H9 (cell line): ENCODE data around the gene AQP5. TPM values are rescaled to one million over a fixed set of nuclear protein-coding genes. Genes with fewer than 3 reads are reported as not detected.

Experiments
- DNase-seq: peaks from one replicate; pipeline ENCODE4 v3.0.0-alpha.2; 2017
- H2AFZ ChIP-seq: one replicate; pipeline ENCODE4 v1.6.1; 2013; ENCODE audit warnings: mild to moderate bottlenecking, low read length, control low read depth, moderate library complexity
- H2AK5ac ChIP-seq: 2 replicates; pipeline ENCODE4 v1.6.1; 2013; ENCODE audit warnings: low read length, control low read depth, mixed read lengths; ENCODE audit not compliant: insufficient read length
- H2BK120ac ChIP-seq: one replicate; pipeline ENCODE4 v1.6.1; 2013; ENCODE audit warnings: low read depth, mild to moderate bottlenecking, low read length, control low read depth, inconsistent platforms; ENCODE audit not compliant: poor library complexity, severe bottlenecking
- H2BK12ac ChIP-seq: 2 replicates; pipeline ENCODE4 v1.6.1; 2013; ENCODE audit warnings: low read length, control low read depth, mixed read lengths, low read depth; ENCODE audit not compliant: insufficient read length
- H2BK15ac ChIP-seq: 2 replicates; pipeline ENCODE4 v1.6.1; 2013; ENCODE audit warnings: low read depth, low read length, control low read depth
- H2BK20ac ChIP-seq: one replicate; pipeline ENCODE4 v1.6.1; 2013; ENCODE audit warnings: low read depth, mild to moderate bottlenecking, low read length, control low read depth, inconsistent platforms; ENCODE audit not compliant: poor library complexity, severe bottlenecking
- H2BK5ac ChIP-seq: 2 replicates; pipeline ENCODE4 v1.6.1; 2013; ENCODE audit warnings: low read length, control low read depth, mixed read lengths; ENCODE audit not compliant: insufficient read length
- H3K14ac ChIP-seq: 2 replicates; pipeline ENCODE4 v1.6.1; 2013; ENCODE audit warnings: low read length, control low read depth; ENCODE audit not compliant: insufficient read depth
- H3K18ac ChIP-seq: 2 replicates; pipeline ENCODE4 v1.6.1; 2013; ENCODE audit warnings: low read depth, mild to moderate bottlenecking, mixed read lengths, low read length, control low read depth; ENCODE audit not compliant: insufficient read length
- H3K23ac ChIP-seq: 2 replicates; pipeline ENCODE4 v1.6.1; 2013; ENCODE audit warnings: low read length, control low read depth, mixed read lengths, low read depth; ENCODE audit not compliant: insufficient read length
- H3K23me2 ChIP-seq: 2 replicates; pipeline ENCODE4 v1.6.1; 2013; ENCODE audit warnings: low read depth, mild to moderate bottlenecking, mixed read lengths, low read length, control low read depth; ENCODE audit not compliant: insufficient read length, poor library complexity, severe bottlenecking
- H3K27ac ChIP-seq: 2 replicates; pipeline ENCODE4 v1.5.1; 2013; ENCODE audit warnings: low read length, control low read depth, mixed read lengths, low read depth; ENCODE audit not compliant: insufficient read length
- H3K27me3 ChIP-seq: 2 replicates; pipeline ENCODE4 v1.6.1; 2013; ENCODE audit warnings: low read length, control low read depth, inconsistent platforms; ENCODE audit not compliant: insufficient read depth
- H3K4ac ChIP-seq: 2 replicates; pipeline ENCODE4 v1.6.1; 2013; ENCODE audit warnings: low read depth, mild to moderate bottlenecking, control low read depth, inconsistent platforms, low read length, moderate library complexity
- H3K4me1 ChIP-seq: 2 replicates; pipeline ENCODE4 v1.6.1; 2013; ENCODE audit warnings: low read length, control low read depth, inconsistent platforms; ENCODE audit not compliant: insufficient read depth
- H3K4me2 ChIP-seq: 2 replicates; pipeline ENCODE4 v1.6.1; 2013; ENCODE audit warnings: low read length, control low read depth, mixed read lengths; ENCODE audit not compliant: insufficient read length, insufficient read depth
- H3K56ac ChIP-seq: 2 replicates; pipeline ENCODE4 v1.6.1; 2013; ENCODE audit warnings: low read depth, mild to moderate bottlenecking, mixed read lengths, low read length, control low read depth; ENCODE audit not compliant: insufficient read length
- H3K79me1 ChIP-seq: 2 replicates; pipeline ENCODE4 v1.6.1; 2013; ENCODE audit warnings: low read depth, mild to moderate bottlenecking, moderate library complexity, low read length, control low read depth, inconsistent platforms; ENCODE audit not compliant: insufficient read depth, poor library complexity, severe bottlenecking
- H3K79me2 ChIP-seq: 2 replicates; pipeline ENCODE4 v1.6.1; 2013; ENCODE audit warnings: low read length, control low read depth, inconsistent platforms; ENCODE audit not compliant: insufficient read depth
- H3K9ac ChIP-seq: 2 replicates; pipeline ENCODE4 v1.6.1; 2013; ENCODE audit warnings: low read length, control low read depth, mixed read lengths; ENCODE audit not compliant: insufficient read length; ENCODE audit errors: extremely low read depth
- H3K9me3 ChIP-seq: one replicate; pipeline ENCODE4 v1.6.1; 2013; ENCODE audit warnings: low read depth, low read length, inconsistent platforms; ENCODE audit not compliant: control insufficient read depth
- H3T11ph ChIP-seq: one replicate; pipeline ENCODE4 v1.6.1; 2013; ENCODE audit warnings: mild to moderate bottlenecking, low read length, control low read depth, inconsistent platforms
- H4K20me1 ChIP-seq: one replicate; pipeline ENCODE4 v1.6.1; 2013; ENCODE audit not compliant: control insufficient read depth, insufficient read length, insufficient read depth
- H4K5ac ChIP-seq: 2 replicates; pipeline ENCODE4 v1.6.1; 2013; ENCODE audit warnings: low read depth, mild to moderate bottlenecking, mixed read lengths, low read length, control low read depth; ENCODE audit not compliant: insufficient read length
- H4K8ac ChIP-seq: replicated peaks from 2 replicates; pipeline ENCODE4 v1.6.1; 2013; ENCODE audit warnings: low read length, control low read depth, mixed read lengths, low read depth; ENCODE audit not compliant: insufficient read length
- H4K91ac ChIP-seq: 2 replicates; pipeline ENCODE4 v1.6.1; 2013; ENCODE audit warnings: low read depth, mild to moderate bottlenecking, moderate library complexity, mixed read lengths, low read length, control low read depth; ENCODE audit not compliant: insufficient read length
- H3K27ac Mint-ChIP-seq, 3 experiments: 2 replicates in 2 of 3; 3 replicates in 1 of 3; pipeline ENCODE4 v1.8.0; 2020 to 2021; ENCODE audit warnings: mixed read lengths in 3 of 3, mild to moderate bottlenecking in 1 of 3, moderate library complexity in 1 of 3
- H3K27me3 Mint-ChIP-seq: 2 replicates; pipeline ENCODE4 v1.8.0; 2021; ENCODE audit warnings: low read depth, mild to moderate bottlenecking, moderate library complexity, mixed read lengths
- H3K36me3 Mint-ChIP-seq, 3 experiments: 2 replicates in 2 of 3; 3 replicates in 1 of 3; pipeline ENCODE4 v1.8.0; 2020 to 2021; ENCODE audit warnings: low read depth in 3 of 3, mixed read lengths in 3 of 3; ENCODE audit not compliant: insufficient read depth in 1 of 3
- H3K4me1 Mint-ChIP-seq, 2 experiments: 2 replicates each; pipeline ENCODE4 v1.8.0; 2020; ENCODE audit warnings: mixed read lengths in 2 of 2
- H3K4me3 Mint-ChIP-seq, 2 experiments: 2 replicates in 1 of 2; 3 replicates in 1 of 2; pipeline ENCODE4 v1.8.0; 2020 to 2021; ENCODE audit warnings: mild to moderate bottlenecking in 2 of 2, mixed read lengths in 2 of 2, moderate library complexity in 1 of 2
- H3K9me3 Mint-ChIP-seq, 2 experiments: 2 replicates in 1 of 2; 3 replicates in 1 of 2; pipeline ENCODE4 v1.8.0; 2020; ENCODE audit warnings: mild to moderate bottlenecking in 2 of 2, mixed read lengths in 2 of 2, moderate library complexity in 1 of 2
- WGBS: extraction: QIAGEN DNeasy Blood & Tissue Kit; methylation state at CpG from one replicate; pipeline ENCODE4 v1.1.7; 2013; ENCODE audit warnings: missing lambda C conversion rate, low lambda C conversion rate, mixed read lengths; ENCODE audit not compliant: insufficient read length; ENCODE audit errors: extremely low coverage; 5-methylcytosine and 5-hydroxymethylcytosine counted together
- total RNA-seq: library from RNA; stranded (reverse); gene quantifications from 2 replicates; pipeline ENCODE4 v1.2.1, GENCODE V29; 2021
- TF ChIP-seq, protein P1 (sequence below): fragments of 200-600 bp; sonication (generic); conservative IDR thresholded peaks from 3 replicates; pipeline ENCODE4 v1.8.0; 2021; ENCODE audit warnings: antibody characterized with exemption, mild to moderate bottlenecking

Gene AQP5
- total RNA-seq, 1 experiment from 2014 or later = 2.8 TPM

DNA sequence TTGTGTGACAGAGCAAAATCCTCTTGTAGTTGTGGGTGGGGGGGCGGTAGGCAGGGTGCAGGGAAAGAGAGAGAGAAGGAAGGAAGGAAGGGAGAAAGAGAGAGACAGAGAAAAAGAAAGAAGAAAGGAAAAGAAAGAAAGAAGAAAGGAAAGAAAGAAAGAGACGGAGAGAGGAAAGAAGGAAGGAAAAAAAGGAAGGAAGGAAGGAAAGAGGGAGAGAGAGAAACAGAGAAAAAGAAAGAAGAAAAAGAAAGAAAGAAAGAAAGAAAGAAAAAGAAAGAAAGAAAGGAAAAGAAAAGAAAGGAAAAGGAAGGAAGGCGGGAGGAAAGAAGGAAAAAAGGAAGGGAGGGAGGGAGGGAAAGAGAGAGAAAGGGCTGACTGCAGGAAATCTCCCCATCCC, 40.4 kb upstream of the AQP5 start:
- no CpG with 5 or more reads among the region's 3 CpGs for WGBS
- Histone ChIP-seq H2AK5ac (no peak overlapping the region), H3K9ac (no peak overlapping the region), H4K20me1 (no peaks in the 10 kb centered on the region), H2BK120ac (no peak overlapping the region), H3T11ph (no peak overlapping the region), H3K27ac (no peak overlapping the region), H3K4me1 (no peaks in the 10 kb centered on the region), H2BK5ac (no peak overlapping the region), H3K23ac (no peak overlapping the region), H4K91ac (no peak overlapping the region), H2BK15ac (no peak overlapping the region), H3K56ac (no peak overlapping the region), H3K79me1 (no peaks in the 10 kb centered on the region), H3K18ac (no peak overlapping the region), H3K14ac (no peak overlapping the region), H4K8ac (no peak overlapping the region), H3K23me2 (no peaks in the 10 kb centered on the region), H2BK12ac (no peak overlapping the region), H3K9me3 (no peaks in the 10 kb centered on the region), H3K4me2 (no peak overlapping the region), H2BK20ac (no peak overlapping the region), H3K4ac (no peak overlapping the region), H3K79me2 (no peaks in the 10 kb centered on the region), H4K5ac (no peak overlapping the region), H3K27me3 (no peaks in the 10 kb centered on the region), H2AFZ (no peak overlapping the region)
- DNase-seq = no peak
- Mint-ChIP-seq H3K4me1 (peaks cover 0 to 8% of the 10 kb centered on the region in 2 experiments; a peak in 3 of 4 replicates), H3K27me3 (peaks cover 4% of the 10 kb centered on the region), H3K4me3 (no peak overlapping the region), H3K27ac (no peak overlapping the region), H3K36me3 (no peaks in the 10 kb centered on the region), H3K9me3 (no peaks in the 10 kb centered on the region)
- TF ChIP-seq, protein P1, sequence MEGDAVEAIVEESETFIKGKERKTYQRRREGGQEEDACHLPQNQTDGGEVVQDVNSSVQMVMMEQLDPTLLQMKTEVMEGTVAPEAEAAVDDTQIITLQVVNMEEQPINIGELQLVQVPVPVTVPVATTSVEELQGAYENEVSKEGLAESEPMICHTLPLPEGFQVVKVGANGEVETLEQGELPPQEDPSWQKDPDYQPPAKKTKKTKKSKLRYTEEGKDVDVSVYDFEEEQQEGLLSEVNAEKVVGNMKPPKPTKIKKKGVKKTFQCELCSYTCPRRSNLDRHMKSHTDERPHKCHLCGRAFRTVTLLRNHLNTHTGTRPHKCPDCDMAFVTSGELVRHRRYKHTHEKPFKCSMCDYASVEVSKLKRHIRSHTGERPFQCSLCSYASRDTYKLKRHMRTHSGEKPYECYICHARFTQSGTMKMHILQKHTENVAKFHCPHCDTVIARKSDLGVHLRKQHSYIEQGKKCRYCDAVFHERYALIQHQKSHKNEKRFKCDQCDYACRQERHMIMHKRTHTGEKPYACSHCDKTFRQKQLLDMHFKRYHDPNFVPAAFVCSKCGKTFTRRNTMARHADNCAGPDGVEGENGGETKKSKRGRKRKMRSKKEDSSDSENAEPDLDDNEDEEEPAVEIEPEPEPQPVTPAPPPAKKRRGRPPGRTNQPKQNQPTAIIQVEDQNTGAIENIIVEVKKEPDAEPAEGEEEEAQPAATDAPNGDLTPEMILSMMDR = no peak
